Natural killer cell treated with Interleukin-12 subunit alpha and Interleukin-12 subunit beta and Interleukin-15 and Interleukin-18, amount 100 ng/mL, for 72 hours (primary cell): ENCODE measurements around the gene ZNF536. TPM values are rescaled to one million over a fixed set of nuclear protein-coding genes. Genes with fewer than 3 reads are reported as not detected.
"Not testable (repeated sequence)": the region's sequence is repeated elsewhere in the genome, so short reads cannot be mapped to it uniquely, and the experiment has no call there.

ENCODE experiments used
- ATAC-seq, 2 donors: fragments of 150-1000 bp; cut with Tn5 transposase in 1 of 2; sonication (Bioruptor Pico), chemical (Tn5 transposase) in 1 of 2; 2 replicates each; pipeline ENCODE4 v1.10.0; 2021
- DNase-seq: peaks from one replicate; pipeline ENCODE4 v3.0.0; 2022; ENCODE audit warnings: low spot score
- H3K27ac Mint-ChIP-seq, 2 donors: 1 replicate in 1 of 2; 2 replicates in 1 of 2; pipeline ENCODE4 v1.8.0; 2022; ENCODE audit warnings: mixed read lengths in 2 of 2, mild to moderate bottlenecking in 1 of 2, moderate library complexity in 1 of 2
- H3K27me3 Mint-ChIP-seq, 2 donors: 1 replicate in 1 of 2; 2 replicates in 1 of 2; pipeline ENCODE4 v1.8.0; 2022; ENCODE audit warnings: mixed read lengths in 2 of 2
- H3K36me3 Mint-ChIP-seq: one replicate; pipeline ENCODE4 v1.8.0; 2022; ENCODE audit warnings: mixed read lengths
- H3K4me1 Mint-ChIP-seq, 2 donors: 1 replicate in 1 of 2; 2 replicates in 1 of 2; pipeline ENCODE4 v1.8.0; 2022; ENCODE audit warnings: low read depth in 2 of 2, mixed read lengths in 2 of 2, mild to moderate bottlenecking in 1 of 2
- H3K4me3 Mint-ChIP-seq: one replicate; pipeline ENCODE4 v1.8.0; 2022; ENCODE audit warnings: mixed read lengths
- H3K9me3 Mint-ChIP-seq: 2 replicates; pipeline ENCODE4 v1.8.0; 2022; ENCODE audit warnings: mixed read lengths
- total RNA-seq, 2 donors: library from RNA; stranded (reverse); gene quantifications; one replicate each; pipeline ENCODE4 v1.2.3, GENCODE V29; 2022

Gene ZNF536
- total RNA-seq, 2 donors from 2014 or later: not detected

GRCh38 chr19:30447553-30447870, 75.3 kb downstream of the ZNF536 start:
- H3K9me3 Mint-ChIP-seq: no peaks in the 10 kb centered on the region
- DNase-seq (no peak), ATAC-seq (no peak)
- H3K4me3 Mint-ChIP-seq: no peak overlapping the region
- H3K36me3 Mint-ChIP-seq: no peaks in the 10 kb centered on the region
- peaks cover 13 to 21% of the 10 kb centered on the region in 2 donors for H3K27me3 Mint-ChIP-seq
- H3K4me1 Mint-ChIP-seq: no peaks in the 10 kb centered on the region
- H3K27ac Mint-ChIP-seq: no peak overlapping the region

DNA sequence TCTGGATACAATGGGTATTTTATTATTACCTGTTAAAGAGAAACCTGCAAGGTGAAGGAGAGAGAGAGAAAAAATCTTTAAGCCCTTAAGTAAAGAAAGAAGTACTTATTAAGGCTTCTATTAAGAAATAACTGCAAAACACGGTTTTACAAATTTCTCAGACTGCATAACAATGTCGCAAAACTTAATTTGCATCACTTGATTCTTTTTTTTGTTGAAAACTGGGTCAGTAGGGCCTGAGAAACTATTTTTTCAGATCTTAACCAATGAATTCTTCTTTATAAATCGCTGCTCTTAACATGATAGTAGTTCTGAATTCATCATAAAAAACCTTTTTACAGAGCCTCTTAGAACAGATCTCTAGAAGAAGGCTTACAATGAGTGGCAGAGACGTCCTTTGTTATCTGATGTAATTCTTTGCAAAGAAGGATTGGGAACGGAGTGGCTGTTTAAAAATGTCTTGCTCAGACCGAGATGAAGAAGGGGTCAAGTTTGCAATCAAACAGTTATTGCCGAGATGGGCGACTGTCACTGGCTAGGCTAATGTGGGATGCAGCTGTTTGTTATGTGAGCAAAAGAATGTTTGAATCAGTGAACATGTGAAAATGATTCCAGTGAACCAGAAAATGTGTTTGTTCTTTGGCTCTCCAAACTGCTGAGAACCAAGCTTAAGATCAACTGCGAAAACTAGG, 76.3 kb downstream of the ZNF536 start:
- Mint-ChIP-seq H3K4me1 (no peaks in the 10 kb centered on the region), H3K36me3 (no peaks in the 10 kb centered on the region), H3K4me3 (no peak overlapping the region), H3K9me3 (no peaks in the 10 kb centered on the region), H3K27me3 (peaks cover 14 to 21% of the 10 kb centered on the region in 2 donors), H3K27ac (no peak overlapping the region)
- ATAC-seq (no peak), DNase-seq (no peak)

DNA sequence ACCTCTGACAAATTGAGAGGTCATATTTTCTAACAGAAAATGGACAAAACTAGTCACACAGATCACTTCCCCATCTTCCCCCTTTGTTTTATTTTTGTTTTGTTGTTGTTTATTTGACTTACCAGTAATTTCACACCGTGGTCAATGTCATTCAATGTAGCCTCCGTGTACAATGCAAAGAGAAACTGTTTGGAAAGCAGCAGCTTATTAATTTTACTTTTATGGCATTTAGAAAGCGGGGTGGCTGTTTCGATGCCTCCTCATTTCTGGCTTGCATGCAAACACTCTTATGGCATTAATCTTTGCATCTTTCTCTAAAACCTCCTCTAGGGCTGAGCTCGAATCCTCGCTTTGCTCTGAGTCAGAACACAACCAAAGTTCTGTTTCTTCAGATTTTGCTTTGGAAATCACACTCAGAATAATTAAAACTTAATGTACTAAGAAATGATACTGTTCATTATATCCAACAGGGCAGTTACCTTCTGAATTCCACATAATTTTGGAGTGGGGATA, 77.0 kb downstream of the ZNF536 start:
- ATAC-seq (no peak), DNase-seq (no peak)
- H3K9me3 Mint-ChIP-seq: no peaks in the 10 kb centered on the region
- H3K4me3 Mint-ChIP-seq: no peak overlapping the region
- H3K27me3 Mint-ChIP-seq: peaks cover 14 to 21% of the 10 kb centered on the region in 2 donors
- H3K36me3 Mint-ChIP-seq: no peaks in the 10 kb centered on the region
- no peak overlapping the region for H3K27ac Mint-ChIP-seq
- no peaks in the 10 kb centered on the region for H3K4me1 Mint-ChIP-seq

DNA sequence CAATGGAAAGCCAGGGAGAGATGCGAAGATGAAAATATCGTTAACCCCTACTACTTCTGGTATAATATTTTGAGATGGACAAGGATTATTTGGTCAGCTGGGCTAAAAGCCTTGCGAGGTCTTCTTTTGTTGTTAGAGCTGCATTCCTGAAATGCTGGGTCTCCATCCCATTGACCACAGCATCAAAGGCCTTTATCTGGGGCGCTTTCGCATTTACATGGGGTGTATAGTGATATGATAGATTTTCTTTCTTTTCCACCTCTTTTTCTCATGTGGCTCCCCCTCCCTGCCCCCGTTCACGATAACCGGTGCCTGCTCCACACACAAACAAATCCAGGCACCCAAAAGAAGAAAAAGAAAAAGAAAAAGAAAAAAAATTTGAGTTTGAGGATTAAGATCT, 77.5 kb downstream of the ZNF536 start:
- ATAC-seq (no peak), DNase-seq (no peak)
- H3K4me3 Mint-ChIP-seq: no peak overlapping the region
- H3K9me3 Mint-ChIP-seq: no peaks in the 10 kb centered on the region
- no peaks in the 10 kb centered on the region for H3K36me3 Mint-ChIP-seq
- no peak overlapping the region for H3K27ac Mint-ChIP-seq
- peaks cover 14 to 21% of the 10 kb centered on the region in 2 donors for H3K27me3 Mint-ChIP-seq
- no peaks in the 10 kb centered on the region for H3K4me1 Mint-ChIP-seq

DNA sequence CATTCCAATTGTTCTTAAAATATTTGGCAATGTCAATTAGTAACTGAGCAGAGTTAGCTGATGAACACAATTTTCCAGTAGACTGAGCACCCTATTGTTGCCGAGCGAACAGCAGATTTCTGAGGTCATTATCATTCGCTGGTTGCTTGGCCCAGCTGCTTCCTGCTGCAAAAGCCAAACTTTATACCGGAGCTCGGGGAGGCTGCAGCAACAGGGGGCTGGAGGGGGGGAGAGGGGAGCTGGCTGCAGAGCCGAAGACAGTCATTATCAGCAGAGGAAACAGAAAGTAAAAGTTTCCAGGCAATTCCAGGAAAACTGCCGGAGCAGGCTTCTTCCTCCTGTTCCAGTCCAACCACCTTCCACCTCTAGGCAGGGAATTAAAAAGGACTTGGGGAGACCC, 77.9 kb downstream of the ZNF536 start:
- H3K4me1 Mint-ChIP-seq: no peaks in the 10 kb centered on the region
- no peaks in the 10 kb centered on the region for H3K36me3 Mint-ChIP-seq
- DNase-seq (no peak), ATAC-seq (no peak)
- H3K9me3 Mint-ChIP-seq: no peaks in the 10 kb centered on the region
- H3K27ac Mint-ChIP-seq: no peak overlapping the region
- no peak overlapping the region for H3K4me3 Mint-ChIP-seq
- peaks cover 14 to 21% of the 10 kb centered on the region in 2 donors for H3K27me3 Mint-ChIP-seq

GRCh38 chr19:30450835-30451321, 78.7 kb downstream of the ZNF536 start:
- Mint-ChIP-seq H3K27ac (no peak overlapping the region), H3K36me3 (no peaks in the 10 kb centered on the region), H3K9me3 (no peaks in the 10 kb centered on the region), H3K4me1 (no peaks in the 10 kb centered on the region), H3K27me3 (peaks cover 14 to 21% of the 10 kb centered on the region in 2 donors), H3K4me3 (no peak overlapping the region)
- ATAC-seq (no peak), DNase-seq (no peak)

DNA sequence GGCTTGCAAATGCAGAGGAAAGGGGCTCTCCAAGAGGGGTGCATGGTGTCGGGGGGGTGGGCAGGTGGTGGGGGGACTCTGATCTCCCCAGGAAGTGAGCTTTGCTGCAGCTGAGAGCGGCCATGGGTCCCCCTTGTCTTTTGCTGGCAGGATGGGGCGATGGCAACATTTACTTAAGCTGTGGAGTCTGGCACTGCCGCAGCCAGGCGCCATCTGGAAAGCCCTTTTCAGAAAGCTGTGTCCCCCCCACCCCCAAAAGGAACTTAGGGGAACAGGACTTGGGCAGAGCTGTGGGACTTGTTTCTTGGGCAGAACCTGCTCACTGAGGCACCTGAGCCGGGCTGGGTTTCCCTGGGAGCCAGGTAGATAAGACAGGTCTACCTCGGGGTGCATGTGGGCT, 80.7 kb downstream of the ZNF536 start:
- Mint-ChIP-seq H3K4me3 (no peak overlapping the region), H3K27ac (no peak overlapping the region), H3K27me3 (peaks cover 14 to 18% of the 10 kb centered on the region in 2 donors), H3K4me1 (no peaks in the 10 kb centered on the region), H3K36me3 (no peaks in the 10 kb centered on the region), H3K9me3 (no peaks in the 10 kb centered on the region)
- ATAC-seq (no peak), DNase-seq (no peak)

- Mint-ChIP-seq H3K27ac (no peak overlapping the region), H3K27me3 (peaks cover 11% of the 10 kb centered on the region in 2 donors), H3K9me3 (no peaks in the 10 kb centered on the region), H3K4me3 (no peak overlapping the region), H3K4me1 (no peaks in the 10 kb centered on the region), H3K36me3 (no peaks in the 10 kb centered on the region)
- no peak for ATAC-seq
- DNase-seq: no peak
These were observed 81.6 kb downstream of the ZNF536 start for GRCh38 chr19:30453743-30454142.

DNA sequence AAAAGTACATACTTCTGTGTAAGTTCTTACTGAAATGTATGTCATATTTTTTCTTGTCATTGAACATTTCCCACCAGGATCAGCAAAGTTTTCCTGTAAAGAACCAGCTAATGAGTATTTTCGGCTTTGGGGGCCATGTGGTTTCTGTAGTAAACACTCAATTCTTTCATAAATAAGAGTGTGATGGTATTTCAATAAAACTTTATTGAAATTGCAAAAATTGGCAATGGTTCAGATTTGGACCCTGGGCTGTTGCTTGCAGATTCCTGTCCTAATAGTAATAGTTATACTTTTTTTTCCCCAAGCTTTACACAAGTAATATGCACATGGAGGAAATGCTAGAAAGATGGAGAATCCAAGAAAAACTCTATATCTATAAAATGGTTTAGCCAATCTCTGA, 83.7 kb downstream of the ZNF536 start:
- Mint-ChIP-seq H3K27me3 (peaks cover 0 to 3% of the 10 kb centered on the region in 2 donors), H3K36me3 (no peaks in the 10 kb centered on the region)

GRCh38 chr19:30457484-30457883, 85.3 kb downstream of the ZNF536 start:
- Mint-ChIP-seq H3K27me3 (peaks cover 0 to under 1% of the 10 kb centered on the region in 2 donors), H3K36me3 (no peaks in the 10 kb centered on the region), H3K27ac (no peak overlapping the region), H3K4me1 (no peaks in the 10 kb centered on the region), H3K9me3 (no peaks in the 10 kb centered on the region), H3K4me3 (no peak overlapping the region)
- ATAC-seq: peak; percentile 37 to 44
- DNase-seq: no peak

More for the DNA sequence above, 83.7 kb downstream of the ZNF536 start:
- Mint-ChIP-seq H3K4me3 (no peak overlapping the region), H3K9me3 (no peaks in the 10 kb centered on the region), H3K27ac (no peak overlapping the region), H3K4me1 (no peaks in the 10 kb centered on the region)
- ATAC-seq: no peak
- DNase-seq: no peak

DNA sequence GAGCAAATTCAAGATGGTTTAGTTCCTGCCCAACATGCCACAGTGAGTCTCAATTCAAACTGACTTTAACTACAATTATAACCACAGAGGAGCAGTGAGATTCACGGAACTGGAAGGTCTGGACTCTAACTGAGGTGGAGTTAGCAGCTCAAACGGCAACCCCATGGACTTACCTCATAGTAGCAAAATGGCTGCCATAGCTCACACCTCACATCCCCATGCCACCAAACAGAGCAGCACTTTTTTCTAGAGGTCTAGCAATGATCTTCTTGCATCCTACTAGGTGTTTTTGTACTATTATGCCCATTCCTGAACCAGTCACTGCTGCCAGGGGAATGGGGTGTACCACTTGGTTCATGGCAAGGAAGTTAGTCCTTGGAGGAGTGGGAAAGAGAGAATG, 87.7 kb downstream of the ZNF536 start:
- no peak for ATAC-seq
- Mint-ChIP-seq H3K4me1 (no peaks in the 10 kb centered on the region), H3K27me3 (no peaks in the 10 kb centered on the region), H3K27ac (no peak overlapping the region), H3K4me3 (no peak overlapping the region), H3K9me3 (no peaks in the 10 kb centered on the region), H3K36me3 (no peaks in the 10 kb centered on the region)
- no peak for DNase-seq

- H3K27me3 Mint-ChIP-seq: no peaks in the 10 kb centered on the region
- no peak overlapping the region for H3K4me3 Mint-ChIP-seq
- H3K4me1 Mint-ChIP-seq: no peaks in the 10 kb centered on the region
- no peaks in the 10 kb centered on the region for H3K36me3 Mint-ChIP-seq
- no peak overlapping the region for H3K27ac Mint-ChIP-seq
- DNase-seq: no peak
- H3K9me3 Mint-ChIP-seq: no peaks in the 10 kb centered on the region
- ATAC-seq: no peak
These were observed 92.0 kb downstream of the ZNF536 start for GRCh38 chr19:30464162-30464561.

DNA sequence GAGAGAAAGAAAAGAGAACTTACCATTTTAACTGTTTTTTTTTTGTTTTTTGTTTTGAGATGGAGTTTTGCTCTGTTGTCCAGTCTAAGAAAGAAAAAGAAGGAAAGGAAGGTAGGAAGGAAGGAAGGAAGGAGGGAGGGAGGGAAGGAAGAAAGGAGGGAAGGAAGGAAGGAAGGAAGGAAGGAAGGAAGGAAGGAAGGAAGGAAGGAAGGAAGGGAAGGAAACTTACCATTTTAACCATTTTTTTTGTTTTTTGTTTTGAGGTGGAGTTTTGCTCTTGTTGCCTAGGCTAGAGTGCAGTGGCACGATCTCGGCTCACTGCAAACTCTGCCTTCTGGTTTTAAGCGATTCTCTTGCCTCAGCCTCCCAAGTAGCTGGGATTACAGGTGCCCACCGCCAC, 94.4 kb downstream of the ZNF536 start:
- not testable (repeated sequence) for H3K36me3 Mint-ChIP-seq, H3K27me3 Mint-ChIP-seq, H3K4me1 Mint-ChIP-seq, DNase-seq, ATAC-seq, H3K4me3 Mint-ChIP-seq, H3K27ac Mint-ChIP-seq, H3K9me3 Mint-ChIP-seq

GRCh38 chr19:30467239-30467638, 95.1 kb downstream of the ZNF536 start:
- Mint-ChIP-seq H3K4me1 (no peaks in the 10 kb centered on the region), H3K9me3 (no peaks in the 10 kb centered on the region), H3K27me3 (no peaks in the 10 kb centered on the region), H3K4me3 (no peak overlapping the region), H3K36me3 (no peaks in the 10 kb centered on the region), H3K27ac (no peak overlapping the region)
- ATAC-seq (no peak), DNase-seq (no peak)

DNA sequence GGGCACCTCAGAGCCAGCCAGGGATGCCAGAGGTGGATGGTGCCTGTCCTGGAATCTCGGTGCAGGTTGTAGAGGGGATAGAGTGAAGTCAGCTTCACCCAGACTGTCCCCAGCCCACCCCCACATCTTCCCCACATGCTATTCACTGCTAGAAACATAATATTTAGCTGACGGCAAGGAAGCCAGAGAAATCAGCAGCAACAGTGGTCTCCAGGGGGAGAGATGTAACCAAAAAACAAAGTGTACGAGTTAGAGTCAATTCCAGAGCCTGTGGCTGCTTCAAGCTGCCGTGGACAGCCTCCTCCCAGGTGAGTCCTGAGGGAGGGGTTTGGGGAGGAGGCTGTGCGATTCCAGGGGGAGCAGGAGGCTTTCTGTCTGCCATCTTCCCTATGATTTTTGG, 97.6 kb downstream of the ZNF536 start:
- H3K9me3 Mint-ChIP-seq: peaks cover 4% of the 10 kb centered on the region
- H3K4me1 Mint-ChIP-seq: no peaks in the 10 kb centered on the region
- H3K27me3 Mint-ChIP-seq: no peaks in the 10 kb centered on the region
- ATAC-seq (no peak), DNase-seq (no peak)
- H3K4me3 Mint-ChIP-seq: no peak overlapping the region
- H3K36me3 Mint-ChIP-seq: no peaks in the 10 kb centered on the region
- no peak overlapping the region for H3K27ac Mint-ChIP-seq
